B cell (primary cell): ENCODE results near the gene NTS. TPM values are rescaled to one million over a fixed set of nuclear protein-coding genes. Genes with fewer than 3 reads are reported as not detected.

ENCODE experiments used
- ATAC-seq: fragments of 200-7000 bp; cut with Tn5 transposase; one replicate; pipeline ENCODE4 v1.10.0; 2021; ENCODE audit warnings: low read depth, mild to moderate bottlenecking, moderate number of reproducible peaks, moderate library complexity
- CTCF ChIA-PET: fragments of 350-600 bp; sonication (Branson Sonifier 250); formaldehyde crosslinking; loops from one replicate; lab custom pipeline; 2021; ENCODE audit warnings: antibody characterized with exemption, inconsistent platforms; lab: Charles Lee
- POLR2A ChIA-PET: fragments of 350-600 bp; sonication (Branson Sonifier 250); formaldehyde crosslinking; loops from one replicate; lab custom pipeline; 2021; ENCODE audit warnings: antibody characterized with exemption; lab: Charles Lee
- DNase-seq: peaks from one replicate; pipeline ENCODE4 v3.0.0; 2013
- H2AFZ ChIP-seq: 2 replicates; pipeline ENCODE4 v1.6.1; 2012; ENCODE audit warnings: mild to moderate bottlenecking, low read depth, low read length; ENCODE audit not compliant: insufficient read depth, poor library complexity, severe bottlenecking
- H3K27ac ChIP-seq, 2 donors: 1 replicate in 1 of 2; 2 replicates in 1 of 2; pipeline ENCODE4 v1.5.1; 2012 to 2013; ENCODE audit warnings: low read length in 2 of 2, mild to moderate bottlenecking in 2 of 2, moderate library complexity in 1 of 2
- H3K27me3 ChIP-seq, 4 experiments: fragments of 200-600 bp in 1 of 4; sonication (generic) in 1 of 4; replicated peaks in 1 of 4; 1 replicate in 2 of 4; 2 replicates in 2 of 4; pipeline versions ENCODE4 v1.6.1 to v1.7.0; 2013 to 2016; ENCODE audit warnings: low read length in 3 of 4, mild to moderate bottlenecking in 2 of 4, mixed read lengths in 1 of 4, moderate library complexity in 1 of 4; ENCODE audit not compliant: insufficient read depth in 4 of 4, control insufficient read depth in 3 of 4; ENCODE audit errors: control extremely low read depth in 1 of 4
- H3K36me3 ChIP-seq, 2 experiments: replicated peaks in 1 of 2; 1 replicate in 1 of 2; 2 replicates in 1 of 2; pipeline versions ENCODE4 v1.6.1 to v1.7.1; 2013; ENCODE audit warnings: low read length in 1 of 2; ENCODE audit not compliant: insufficient read depth in 2 of 2, control insufficient read depth in 1 of 2; ENCODE audit errors: control extremely low read depth in 1 of 2, extremely low read depth in 1 of 2
- H3K4me1 ChIP-seq, 2 donors: fragments of 200-600 bp in 1 of 2; sonication (generic) in 1 of 2; 1 replicate in 1 of 2; 2 replicates in 1 of 2; pipeline versions ENCODE4 v1.5.1 to v1.6.1; 2013 to 2017; ENCODE audit warnings: low read length in 2 of 2; ENCODE audit not compliant: control insufficient read depth in 2 of 2, insufficient read depth in 2 of 2
- H3K4me2 ChIP-seq: replicated peaks from 2 replicates; pipeline ENCODE3; 2012; ENCODE audit warnings: mild to moderate bottlenecking, low read depth, low read length; ENCODE audit not compliant: poor library complexity, severe bottlenecking
- H3K4me3 ChIP-seq, 5 experiments: fragments of 200-600 bp in 1 of 5; sonication (generic) in 1 of 5; 1 replicate in 3 of 5; 2 replicates in 2 of 5; pipeline versions ENCODE4 v1.5.1 to v1.7.0; 2011 to 2016; ENCODE audit warnings: low read length in 4 of 5, mild to moderate bottlenecking in 4 of 5, low read depth in 2 of 5, control low read depth in 1 of 5, moderate library complexity in 1 of 5; ENCODE audit not compliant: insufficient read depth in 1 of 5; ENCODE audit errors: control extremely low read depth in 1 of 5, extremely low read depth in 1 of 5
- H3K79me2 ChIP-seq: fragments of 200-600 bp; sonication (generic); one replicate; pipeline ENCODE4 v1.6.0; 2016; ENCODE audit warnings: low read length; ENCODE audit not compliant: control insufficient read depth, insufficient read depth
- H3K9ac ChIP-seq: fragments of 200-600 bp; sonication (generic); 2 replicates; pipeline ENCODE4 v1.6.1; 2017; ENCODE audit warnings: mild to moderate bottlenecking, low read length, moderate library complexity
- H3K9me3 ChIP-seq, 3 donors: one replicate each; pipeline versions ENCODE4 v1.6.1 to v1.7.1; 2013; ENCODE audit warnings: low read length in 2 of 3; ENCODE audit not compliant: control insufficient read depth in 2 of 3, insufficient read depth in 1 of 3; ENCODE audit errors: control extremely low read depth in 1 of 3
- H4K20me1 ChIP-seq: 2 replicates; pipeline ENCODE4 v1.6.0; 2012; ENCODE audit warnings: mild to moderate bottlenecking, low read length; ENCODE audit not compliant: insufficient read depth, control insufficient read depth, poor library complexity, severe bottlenecking
- H3K27ac Mint-ChIP-seq: one replicate; pipeline ENCODE4 v1.8.0; 2021; ENCODE audit warnings: mixed read lengths
- H3K27me3 Mint-ChIP-seq: one replicate; pipeline ENCODE4 v1.8.0; 2021; ENCODE audit warnings: mixed read lengths
- H3K4me1 Mint-ChIP-seq: one replicate; pipeline ENCODE4 v1.8.0; 2021; ENCODE audit warnings: mixed read lengths
- H3K4me3 Mint-ChIP-seq: one replicate; pipeline ENCODE4 v1.8.0; 2021; ENCODE audit warnings: mixed read lengths
- H3K9me3 Mint-ChIP-seq: one replicate; pipeline ENCODE4 v1.8.0; 2022; ENCODE audit warnings: mixed read lengths; ENCODE audit not compliant: insufficient read depth
- CTCF ChIP-seq: fragments of 200-600 bp; IDR thresholded peaks from one replicate; pipeline ENCODE4 v1.8.0; 2022; ENCODE audit warnings: antibody characterized with exemption, mild to moderate bottlenecking
- EZH2 ChIP-seq: IDR thresholded peaks from 2 replicates; pipeline ENCODE4 v1.6.1; 2012; ENCODE audit warnings: borderline replicate concordance, low read depth, mild to moderate bottlenecking, moderate library complexity, low read length; ENCODE audit not compliant: insufficient read depth, poor library complexity, severe bottlenecking
- WGBS: methylation state at CpG from one replicate; pipeline ENCODE4 v1.1.5; 2013; ENCODE audit warnings: missing lambda C conversion rate; ENCODE audit not compliant: insufficient coverage; 5-methylcytosine and 5-hydroxymethylcytosine counted together
- intact Hi-C: fragments of 100-400 bp; cut with micrococcal nuclease; formaldehyde crosslinking; loops from one replicate; pipeline ENCODE4 v1.10.0; 2022
- polyA plus RNA-seq: library from polyadenylated mRNA; depleted of rRNA; stranded (reverse); fragments of >200 nt; gene quantifications from 2 replicates; pipeline ENCODE4 v1.2.3, GENCODE V29; 2012
- total RNA-seq, 2 donors: library from RNA; stranded (reverse); fragments of 120-200 nt in 1 of 2; gene quantifications; 1 replicate in 1 of 2; 2 replicates in 1 of 2; pipeline versions ENCODE4 v1.2.3 to v1.2.4, GENCODE V29; 2013 to 2022

The NTS gene
- total and polyA plus RNA-seq, 2 donors (not counting 1 experiment from before 2014, with no cell fraction given), result not detected

- WGBS, result no CpG with 5 or more reads among the region's 2 CpGs
- no peaks in the 10 kb centered on the region for H3K27me3 ChIP-seq
- H4K20me1 ChIP-seq, result no peaks in the 10 kb centered on the region
- intact Hi-C loops, result no loop called here
- no peak overlapping the region for H3K4me2 ChIP-seq
- CTCF ChIA-PET, result no interaction called here
- H2AFZ ChIP-seq, result no peak overlapping the region
- no peak overlapping the region for H3K27ac ChIP-seq
- POLR2A ChIA-PET, result no interaction called here
- no peak overlapping the region for H3K4me3 ChIP-seq
- TF ChIP-seq CTCF, result no peak
- TF ChIP-seq EZH2, result no peak
- ATAC-seq (no peak), DNase-seq (no peak)
- H3K9ac ChIP-seq, result no peak overlapping the region
- H3K9me3 ChIP-seq, result no peaks in the 10 kb centered on the region
- no peaks in the 10 kb centered on the region for H3K4me1 Mint-ChIP-seq
- H3K4me1 ChIP-seq, result no peaks in the 10 kb centered on the region
- no peak overlapping the region for H3K4me3 Mint-ChIP-seq
- H3K79me2 ChIP-seq, result no peaks in the 10 kb centered on the region
- no peaks in the 10 kb centered on the region for H3K27me3 Mint-ChIP-seq
- no peaks in the 10 kb centered on the region for H3K36me3 ChIP-seq
- H3K9me3 Mint-ChIP-seq, result no peaks in the 10 kb centered on the region
- no peak overlapping the region for H3K27ac Mint-ChIP-seq
These were observed 39.7 kb upstream of the NTS start for GRCh38 chr12:85834378-85834777.

GRCh38 chr12:85835426-85836196, 38.5 kb upstream of the NTS start:
- TF ChIP-seq EZH2, result no peak
- no peak for TF ChIP-seq CTCF
- H3K27me3 Mint-ChIP-seq, result no peaks in the 10 kb centered on the region
- DNase-seq (no peak), ATAC-seq (no peak)
- CTCF ChIA-PET, result no interaction called here
- POLR2A ChIA-PET, result no interaction called here
- H3K27ac ChIP-seq, result no peak overlapping the region
- H3K9me3 Mint-ChIP-seq, result no peaks in the 10 kb centered on the region
- H3K4me1 Mint-ChIP-seq, result no peaks in the 10 kb centered on the region
- no peak overlapping the region for H3K27ac Mint-ChIP-seq
- 0% methylated on average over 1 of the region's 4 CpGs for WGBS
- H3K79me2 ChIP-seq, result no peaks in the 10 kb centered on the region
- no peaks in the 10 kb centered on the region for H4K20me1 ChIP-seq
- H2AFZ ChIP-seq, result no peak overlapping the region
- no peaks in the 10 kb centered on the region for H3K9me3 ChIP-seq
- no peak overlapping the region for H3K4me2 ChIP-seq
- no peaks in the 10 kb centered on the region for H3K27me3 ChIP-seq
- no peaks in the 10 kb centered on the region for H3K36me3 ChIP-seq
- H3K4me1 ChIP-seq, result no peaks in the 10 kb centered on the region
- H3K4me3 Mint-ChIP-seq, result no peak overlapping the region
- intact Hi-C loops, result no loop called here
- H3K9ac ChIP-seq, result no peak overlapping the region
- no peak overlapping the region for H3K4me3 ChIP-seq
